GM12892 (cell line): ENCODE measurements around the gene IL17RC. TPM values are rescaled to one million over a fixed set of nuclear protein-coding genes. Genes with fewer than 3 reads are reported as not detected.
"Not testable (repeated sequence)": the region's sequence is repeated elsewhere in the genome, so short reads cannot be mapped to it uniquely, and the experiment has no call there.

Source experiments
- DNase-seq: peaks from one replicate; pipeline ENCODE4 v3.0.0; 2011; ENCODE audit not compliant: insufficient read length
- FAIRE-seq: peaks from 2 replicates; lab custom pipeline; 2011; peaks lifted over from hg19 to GRCh38; lab: Jason Lieb, UNC
- POLR2A ChIP-seq: IDR thresholded peaks from 2 replicates; pipeline ENCODE4 v1.6.1; 2011; ENCODE audit warnings: low read depth, low read length, control low read depth
- POLR2AphosphoS5 ChIP-seq: IDR thresholded peaks from 2 replicates; pipeline ENCODE4 v1.6.1; 2011; ENCODE audit warnings: low read depth, low read length, control low read depth
- TAF1 ChIP-seq: IDR thresholded peaks from 2 replicates; pipeline ENCODE4 v1.6.1; 2011; ENCODE audit warnings: low read depth, mild to moderate bottlenecking, control low read depth, low read length, borderline replicate concordance
- polyA plus RNA-seq: library from polyadenylated mRNA; unstranded; fragments of >200 nt; gene quantifications from one replicate; pipeline ENCODE4 v1.2.1, GENCODE V29; 2012; ENCODE audit warnings: missing spikeins, inconsistent platforms; ENCODE audit not compliant: missing spikeins

The IL17RC gene, protein sequence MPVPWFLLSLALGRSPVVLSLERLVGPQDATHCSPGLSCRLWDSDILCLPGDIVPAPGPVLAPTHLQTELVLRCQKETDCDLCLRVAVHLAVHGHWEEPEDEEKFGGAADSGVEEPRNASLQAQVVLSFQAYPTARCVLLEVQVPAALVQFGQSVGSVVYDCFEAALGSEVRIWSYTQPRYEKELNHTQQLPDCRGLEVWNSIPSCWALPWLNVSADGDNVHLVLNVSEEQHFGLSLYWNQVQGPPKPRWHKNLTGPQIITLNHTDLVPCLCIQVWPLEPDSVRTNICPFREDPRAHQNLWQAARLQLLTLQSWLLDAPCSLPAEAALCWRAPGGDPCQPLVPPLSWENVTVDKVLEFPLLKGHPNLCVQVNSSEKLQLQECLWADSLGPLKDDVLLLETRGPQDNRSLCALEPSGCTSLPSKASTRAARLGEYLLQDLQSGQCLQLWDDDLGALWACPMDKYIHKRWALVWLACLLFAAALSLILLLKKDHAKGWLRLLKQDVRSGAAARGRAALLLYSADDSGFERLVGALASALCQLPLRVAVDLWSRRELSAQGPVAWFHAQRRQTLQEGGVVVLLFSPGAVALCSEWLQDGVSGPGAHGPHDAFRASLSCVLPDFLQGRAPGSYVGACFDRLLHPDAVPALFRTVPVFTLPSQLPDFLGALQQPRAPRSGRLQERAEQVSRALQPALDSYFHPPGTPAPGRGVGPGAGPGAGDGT
- 0.59 TPM for polyA plus RNA-seq

DNA sequence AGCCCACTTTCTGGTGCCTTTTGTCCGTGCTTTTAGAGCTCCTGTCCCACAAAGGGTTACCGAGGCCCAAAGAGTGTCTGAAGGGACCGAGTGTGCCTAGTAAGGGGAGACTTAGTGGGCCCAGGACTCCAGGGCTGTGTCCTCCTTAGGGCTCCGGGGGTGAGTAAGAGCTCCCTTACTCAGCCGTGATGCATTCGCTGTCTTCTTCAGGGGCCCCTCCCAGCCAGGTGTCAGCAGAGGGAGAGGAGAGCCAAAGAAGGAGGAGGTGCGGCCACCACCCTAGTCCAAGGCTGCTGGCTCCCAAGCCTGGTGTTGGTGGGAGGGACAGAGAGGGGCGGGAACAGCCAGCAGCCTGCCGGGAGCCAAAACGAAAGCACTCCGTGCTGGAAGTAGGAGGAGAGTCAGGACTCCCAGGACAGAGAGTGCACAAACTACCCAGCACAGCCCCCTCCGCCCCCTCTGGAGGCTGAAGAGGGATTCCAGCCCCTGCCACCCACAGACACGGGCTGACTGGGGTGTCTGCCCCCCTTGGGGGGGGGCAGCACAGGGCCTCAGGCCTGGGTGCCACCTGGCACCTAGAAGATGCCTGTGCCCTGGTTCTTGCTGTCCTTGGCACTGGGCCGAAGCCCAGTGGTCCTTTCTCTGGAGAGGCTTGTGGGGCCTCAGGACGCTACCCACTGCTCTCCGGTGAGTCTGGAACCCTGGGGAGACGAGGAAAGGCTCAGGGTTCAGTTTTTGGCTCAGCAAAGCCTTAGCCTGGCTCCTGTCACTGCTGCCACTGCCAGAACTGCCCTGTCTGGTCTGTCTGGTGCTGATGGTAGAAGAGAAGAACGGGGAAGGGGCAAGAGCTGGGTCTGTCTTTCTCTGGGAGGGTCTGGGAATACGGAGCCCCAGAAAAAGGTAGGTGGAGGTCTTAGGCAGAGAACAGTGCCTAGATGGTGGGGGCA is at the start of gene IL17RC:
Gene IL17RC (plus strand): TSS at position 365 of the 947 bp plus-strand sequence. CDS start 218 bp downstream, at position 583.
- FAIRE-seq = no peak
- TF ChIP-seq POLR2A = no peak
- no peak for TF ChIP-seq TAF1
- TF ChIP-seq POLR2AphosphoS5 = no peak
- no peak for DNase-seq

DNA sequence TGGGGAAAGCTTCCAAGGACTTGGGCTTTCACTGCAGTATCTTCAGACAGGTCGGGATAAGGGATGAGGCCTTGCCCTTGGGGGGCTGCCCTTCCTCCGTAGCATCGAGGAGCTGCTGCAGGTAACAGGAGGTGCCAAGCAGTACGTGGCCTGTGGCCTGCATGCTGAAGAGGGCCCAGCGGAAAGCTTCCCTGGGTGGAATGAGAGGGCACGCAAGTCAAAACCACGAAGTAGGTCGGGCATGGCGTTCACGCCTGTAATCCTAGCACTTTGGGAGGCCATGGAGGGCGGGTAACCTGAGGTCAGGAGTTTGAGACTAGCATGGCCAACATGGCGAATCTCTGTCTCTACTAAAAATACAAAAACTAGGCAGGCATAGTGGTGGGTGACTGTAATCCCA is 49.8 kb upstream of the IL17RC start:
- no peak for DNase-seq
- FAIRE-seq = no peak
- no peak for TF ChIP-seq POLR2A
- TF ChIP-seq TAF1 = no peak
- no peak for TF ChIP-seq POLR2AphosphoS5

DNA sequence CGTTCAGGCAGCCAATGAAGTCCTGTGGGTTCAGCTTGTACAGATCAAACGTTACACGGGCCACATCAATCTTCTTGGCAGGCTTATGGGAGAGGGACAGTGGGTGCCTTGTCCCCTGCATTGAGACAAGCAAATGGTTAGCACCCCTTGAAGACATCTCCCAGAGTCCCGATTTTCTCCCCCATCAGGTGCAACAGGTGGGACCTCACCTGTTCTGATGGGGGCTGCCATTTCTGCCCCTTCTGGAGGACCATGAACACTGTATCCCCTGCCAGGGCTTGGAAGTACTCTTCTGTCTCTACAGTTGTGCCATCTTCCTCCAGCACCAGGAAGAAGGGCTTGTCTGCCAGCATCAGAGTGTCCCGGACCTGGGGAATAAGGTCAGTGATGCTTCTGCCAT is 46.9 kb upstream of the IL17RC start:
- TF ChIP-seq TAF1 (no peak), POLR2AphosphoS5 (no peak), POLR2A (no peak)
- no peak for DNase-seq
- no peak for FAIRE-seq

DNA sequence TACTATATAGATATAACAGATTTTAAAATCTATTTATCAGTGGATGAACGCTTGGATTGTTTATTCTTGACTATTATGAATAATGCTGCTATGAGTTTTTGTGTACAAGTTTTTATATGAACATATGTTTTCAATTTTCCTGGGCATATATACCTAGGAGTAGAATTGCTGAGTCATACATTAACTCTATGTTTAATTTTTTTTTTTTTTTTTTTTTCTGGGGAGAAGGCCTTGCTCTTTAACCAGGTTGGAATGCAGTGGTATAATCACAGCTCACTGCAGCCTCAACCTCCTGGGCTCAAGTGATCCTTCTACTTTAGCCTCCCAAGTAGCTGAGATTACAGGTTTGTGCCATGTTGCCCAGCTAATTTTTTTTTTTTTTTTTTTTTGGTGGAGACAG is 45.9 kb upstream of the IL17RC start:
- FAIRE-seq = no peak
- DNase-seq = no peak
- TF ChIP-seq TAF1 (no peak), POLR2AphosphoS5 (no peak), POLR2A (no peak)

DNA sequence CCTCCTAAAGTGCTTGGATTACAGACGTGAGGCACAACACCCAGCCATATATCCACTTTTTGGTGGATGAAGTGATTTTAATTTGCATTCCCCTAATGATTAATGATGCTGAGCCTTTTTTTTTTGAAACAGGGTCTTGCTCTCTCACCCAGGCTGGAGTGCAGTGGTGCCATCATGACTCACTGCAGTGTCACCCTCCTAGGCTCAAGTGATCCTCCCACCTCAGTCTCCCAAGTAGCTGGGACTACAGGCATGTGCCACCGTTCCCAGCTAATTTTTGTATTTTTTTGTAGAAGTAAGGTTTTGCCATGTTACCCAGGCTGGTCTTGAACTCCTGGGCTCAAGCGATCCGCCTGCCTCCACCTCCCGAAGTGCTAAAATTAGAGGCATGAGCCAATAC is 44.8 kb upstream of the IL17RC start:
- not testable (repeated sequence) for DNase-seq, FAIRE-seq

DNA sequence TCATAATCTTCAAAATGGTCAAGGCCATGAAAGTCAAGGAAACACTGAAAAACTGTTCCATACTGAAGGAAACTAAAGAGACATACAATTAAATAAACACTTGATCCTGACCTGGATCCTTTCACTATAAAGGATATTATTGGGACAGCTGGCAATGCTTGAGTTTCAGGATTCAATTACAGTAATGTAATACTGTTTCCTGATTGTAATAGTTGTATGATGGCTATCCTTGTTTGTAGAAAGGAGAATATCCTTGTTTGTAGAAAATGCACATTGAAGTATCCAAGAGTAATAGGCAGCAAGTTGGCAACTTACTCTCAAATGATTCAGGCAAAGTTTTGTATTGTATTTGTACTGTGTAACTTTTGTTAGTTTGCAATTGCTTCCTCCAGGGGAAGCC is 41.5 kb upstream of the IL17RC start:
- no peak for FAIRE-seq
- no peak for DNase-seq
- TF ChIP-seq POLR2A (no peak), TAF1 (no peak), POLR2AphosphoS5 (no peak)

DNA sequence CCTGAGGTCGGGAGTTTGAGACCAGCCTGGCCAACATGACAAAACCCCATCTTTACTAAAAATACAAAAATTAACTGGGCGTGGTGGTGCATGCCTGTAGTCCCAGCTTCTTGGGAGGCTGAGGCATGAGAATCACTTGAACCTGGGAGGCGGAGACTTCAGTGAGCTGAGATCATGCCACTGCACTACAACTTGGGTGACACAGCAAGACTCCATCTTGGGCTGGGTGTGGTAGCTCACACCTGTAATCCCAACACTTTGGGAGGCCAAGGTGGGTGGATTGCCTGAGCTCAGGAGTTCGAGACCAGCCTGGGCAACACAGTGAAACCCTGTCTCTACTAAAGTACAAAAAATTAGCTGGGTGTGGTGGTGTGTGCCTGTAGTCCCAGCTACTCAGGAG is 40.6 kb upstream of the IL17RC start:
- FAIRE-seq, DNase-seq: not testable (repeated sequence)

DNA sequence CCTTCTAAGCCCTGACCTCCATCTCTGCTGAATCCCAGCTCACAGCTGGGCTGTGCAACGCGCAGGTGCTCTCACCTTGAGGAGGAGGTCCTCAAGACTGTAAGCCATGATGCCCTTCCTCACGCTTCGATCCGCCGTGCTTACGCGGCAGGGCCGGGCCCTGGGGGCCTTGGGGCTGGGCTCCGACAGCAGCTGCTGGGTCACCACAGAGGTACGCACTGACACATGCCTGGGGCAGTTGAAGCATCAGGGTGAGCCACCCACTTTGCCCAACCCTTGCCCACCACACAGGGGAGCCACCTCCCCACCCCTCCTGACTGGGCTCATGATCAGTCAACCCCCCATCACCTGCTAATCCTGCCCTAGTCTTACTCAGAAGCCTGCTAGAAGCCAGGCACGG is 39.9 kb upstream of the IL17RC start:
- no peak for TF ChIP-seq POLR2AphosphoS5
- TF ChIP-seq POLR2A = no peak
- no peak for TF ChIP-seq TAF1
- FAIRE-seq = no peak
- DNase-seq = no peak

DNA sequence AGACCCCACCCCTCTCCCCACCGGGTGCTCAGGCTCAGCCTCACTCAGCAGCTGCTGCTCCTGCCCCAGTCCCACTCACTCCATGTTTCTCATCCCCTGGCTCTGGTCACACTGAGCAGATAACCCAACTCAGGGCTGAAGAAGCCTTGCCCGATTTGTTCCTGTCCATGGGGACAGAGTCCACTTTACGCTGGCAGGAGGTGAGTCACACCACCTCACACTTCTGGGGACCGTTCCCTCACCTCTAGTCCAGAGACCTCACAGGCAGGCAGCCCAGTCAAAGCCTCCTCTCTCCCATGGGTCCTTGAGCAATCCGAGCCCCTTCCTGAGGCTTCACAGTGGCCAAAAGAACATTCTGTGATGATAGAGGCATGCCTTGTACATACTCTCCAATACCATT is 38.2 kb upstream of the IL17RC start:
- FAIRE-seq (no peak), DNase-seq (no peak)
- TF ChIP-seq POLR2A (no peak), TAF1 (no peak), POLR2AphosphoS5 (no peak)

DNA sequence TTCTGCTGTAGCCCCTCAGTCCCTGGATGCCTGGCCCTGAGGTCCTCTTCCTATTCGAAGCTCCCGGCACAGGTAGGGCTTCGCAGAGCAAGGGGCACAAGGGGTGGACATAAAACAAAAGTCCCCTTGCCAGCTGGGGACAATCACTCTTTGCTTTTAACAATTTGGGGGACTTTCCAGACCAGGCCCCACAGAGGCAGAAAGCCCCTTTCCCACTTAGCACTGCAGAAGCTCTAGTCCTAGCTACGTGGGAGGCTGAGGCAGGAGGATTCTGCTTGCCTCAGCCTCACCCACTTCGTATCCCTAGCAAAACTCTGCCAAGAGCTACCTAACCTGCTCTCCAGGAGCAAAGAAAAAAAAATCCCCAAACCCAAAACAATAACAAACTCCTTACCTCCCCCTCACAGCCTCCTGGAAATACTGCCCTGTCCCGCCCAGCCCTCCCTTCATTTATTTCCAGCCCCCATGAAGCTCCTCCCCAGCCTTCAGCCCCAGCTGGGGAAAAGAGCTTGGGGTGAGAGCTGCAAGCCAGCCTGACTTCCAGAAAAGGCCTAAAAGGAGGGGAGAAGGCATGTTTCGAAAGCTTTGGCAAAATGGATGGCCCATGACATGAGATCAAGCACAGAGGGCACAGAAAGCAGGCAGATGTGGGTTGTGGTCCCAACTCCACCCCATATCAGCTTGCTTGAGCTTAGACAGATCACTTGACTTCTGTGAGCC is 36.9 kb upstream of the IL17RC start, which contains the start of gene CIDEC:
Gene CIDEC (minus strand): TSS at position 424 of the 720 bp plus-strand sequence. CDS start 1,767 bp downstream, outside the sequence.
- DNase-seq (no peak), FAIRE-seq (no peak)
- no peak for TF ChIP-seq TAF1
- TF ChIP-seq POLR2AphosphoS5 = no peak
- no peak for TF ChIP-seq POLR2A

DNA sequence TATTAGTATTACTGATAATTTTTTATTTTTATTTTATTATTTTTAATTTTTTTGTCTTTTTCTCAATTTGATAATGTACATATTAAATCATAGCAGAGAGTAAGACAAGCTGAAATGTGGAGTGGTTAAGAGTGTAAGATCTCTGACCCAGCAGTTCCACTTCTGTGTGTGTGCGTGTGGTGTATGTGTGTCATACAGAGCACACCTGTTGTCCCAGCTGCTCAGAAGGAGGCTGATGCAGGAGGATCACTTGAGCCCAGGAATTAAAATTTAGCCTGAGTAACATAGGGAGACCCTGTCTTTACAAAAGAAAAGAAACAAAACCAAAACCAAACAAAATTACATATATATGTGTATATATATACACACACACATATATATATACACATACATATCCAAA is 35.5 kb upstream of the IL17RC start:
- TF ChIP-seq POLR2A = no peak
- no peak for FAIRE-seq
- no peak for DNase-seq
